HepG2 (cell line): ENCODE results near the gene COLGALT1. TPM values are rescaled to one million over a fixed set of nuclear protein-coding genes. Genes with fewer than 3 reads are reported as not detected.

Experiments
- ATF7-NPFF ChIP-seq: sonication (generic); formaldehyde crosslinking; IDR thresholded peaks from 2 replicates; pipeline ENCODE4 v1.8.1; 2023; ENCODE audit warnings: mild to moderate bottlenecking, low read depth, missing genetic modification reagents, moderate library complexity
- EHMT2 ChIP-seq: fragments of 200-600 bp; sonication (generic); IDR thresholded peaks from 2 replicates; pipeline ENCODE4 v1.7.0; 2017; ENCODE audit warnings: antibody characterized with exemption, low read depth, low read length, borderline replicate concordance
- NBN ChIP-seq: fragments of 450-650 bp; conservative IDR thresholded peaks from 2 replicates; pipeline ENCODE4 v1.6.1; 2017
- SP1 ChIP-seq, 2 experiments: fragments of 450-650 bp in 1 of 2; sonication (generic) in 1 of 2; formaldehyde crosslinking in 1 of 2; IDR thresholded peaks; 2 replicates each; pipeline versions ENCODE4 v1.4.0 to v1.6.1; 2016 to 2020; ENCODE audit warnings: missing genetic modification reagents in 1 of 2
- TRIM24 ChIP-seq: sonication (generic); formaldehyde crosslinking; IDR thresholded peaks from 2 replicates; pipeline ENCODE4 v1.8.0; 2022; ENCODE audit warnings: mild to moderate bottlenecking, missing genetic modification reagents
- XRCC5 ChIP-seq: fragments of 200-400 bp; formaldehyde crosslinking; optimal IDR thresholded peaks from 2 replicates; pipeline ENCODE3; 2017; ENCODE audit warnings: mild to moderate bottlenecking, low read length
- ZNF12 ChIP-seq: sonication (generic); formaldehyde crosslinking; IDR thresholded peaks from 2 replicates; pipeline ENCODE4 v1.5.0; 2020; ENCODE audit warnings: missing genetic modification reagents
- ZNF296 ChIP-seq: sonication (generic); formaldehyde crosslinking; conservative IDR thresholded peaks from 2 replicates; pipeline ENCODE4 v1.5.0; 2020; ENCODE audit warnings: mild to moderate bottlenecking, missing genetic modification reagents
- ZNF564 ChIP-seq: sonication (generic); formaldehyde crosslinking; IDR thresholded peaks from 2 replicates; pipeline ENCODE4 v1.8.1; 2023; ENCODE audit warnings: mild to moderate bottlenecking, missing genetic modification reagents
- ZNF569 ChIP-seq: sonication (generic); formaldehyde crosslinking; IDR thresholded peaks from 2 replicates; pipeline ENCODE4 v1.5.0; 2020; ENCODE audit warnings: mild to moderate bottlenecking, missing genetic modification reagents, moderate library complexity, borderline replicate concordance
- polyA plus RNA-seq, 8 experiments: library from polyadenylated mRNA; depleted of rRNA in 3 of 8; stranded (reverse) in 7 of 8; unstranded in 1 of 8; fragments of >200 nt; fragmentation: Illumina TruSeq in 4 of 8; extraction: Trizol in 4 of 8; gene quantifications; 2 replicates each; pipeline versions ENCODE4 v1.2.1 to v1.2.3, GENCODE V29; 2011 to 2016; ENCODE audit warnings: low read depth in 4 of 8, missing spikeins in 1 of 8, mixed read lengths in 1 of 8; ENCODE audit not compliant: insufficient read depth in 1 of 8
- total RNA-seq, 5 experiments: library from RNA; depleted of rRNA; stranded (reverse); fragments of >200 nt; fragmentation: Illumina TruSeq; extraction: Trizol; gene quantifications; 2 replicates each; pipeline ENCODE4 v1.2.3, GENCODE V29; 2016; ENCODE audit warnings: low read depth in 1 of 5
- TF ChIP-seq, protein P1 (sequence below): sonication (generic); formaldehyde crosslinking; IDR thresholded peaks from 2 replicates; pipeline ENCODE4 v1.4.0; 2020; ENCODE audit warnings: mild to moderate bottlenecking, missing genetic modification reagents, borderline replicate concordance
- TF ChIP-seq, protein P2 (sequence below): sonication (generic); formaldehyde crosslinking; IDR thresholded peaks from 2 replicates; pipeline ENCODE4 v1.5.0; 2020; ENCODE audit warnings: missing genetic modification reagents
- TF ChIP-seq, protein P3 (sequence below): sonication (generic); formaldehyde crosslinking; IDR thresholded peaks from one replicate; pipeline ENCODE4 v1.5.1; 2020; ENCODE audit warnings: mild to moderate bottlenecking, missing genetic modification reagents; ENCODE audit errors: not compliant biosample characterization

The COLGALT1 gene
- total and polyA plus RNA-seq, 2 of the 13 experiments (the other 11 are each of a cell fraction or from before 2014, with no cell fraction given), result 58.0 to 211 TPM

DNA sequence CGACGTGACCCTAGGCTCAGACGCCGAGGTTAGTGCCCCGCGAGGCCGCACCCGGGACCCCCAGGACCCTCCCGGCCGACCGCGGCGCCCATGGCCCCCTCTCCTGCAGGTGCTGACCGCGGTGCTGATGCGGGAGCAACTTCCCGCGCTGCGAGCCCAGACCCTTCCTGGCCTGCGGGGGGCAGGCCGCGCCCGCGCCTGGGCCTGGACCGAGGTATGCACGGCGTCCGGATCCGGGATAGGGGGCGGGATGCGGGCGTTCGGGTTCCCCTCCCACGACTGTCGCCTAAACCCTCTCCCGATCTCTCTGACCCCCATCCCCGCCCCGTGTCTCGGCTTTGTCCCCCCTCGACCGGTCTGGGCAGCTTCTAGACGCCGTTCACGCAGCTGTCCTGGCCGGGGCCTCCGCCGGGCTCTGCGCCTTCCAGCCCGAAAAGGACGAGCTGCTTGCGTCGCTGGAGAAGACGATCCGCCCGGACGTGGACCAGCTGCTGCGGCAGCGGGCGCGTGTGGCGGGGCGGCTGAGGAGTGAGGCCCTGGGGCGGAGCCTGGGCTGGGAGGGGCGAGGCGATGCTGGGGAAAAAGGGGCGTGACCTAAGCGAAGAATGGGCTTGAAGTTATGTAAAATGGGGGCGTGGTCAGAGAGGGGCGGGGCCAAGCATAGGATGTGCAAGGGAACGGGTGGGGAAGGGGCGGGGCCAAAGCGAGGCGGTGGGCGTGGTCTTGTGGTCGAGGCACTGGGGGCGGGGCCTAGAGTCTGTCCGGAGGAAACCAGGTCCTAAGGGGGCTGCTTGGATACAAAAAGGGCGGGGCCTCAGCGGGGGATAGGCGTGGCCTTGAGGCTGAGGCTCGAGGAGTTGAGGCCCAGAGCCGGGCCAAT lies 16.0 kb upstream of the COLGALT1 start (continued):
- TF ChIP-seq, protein P1, sequence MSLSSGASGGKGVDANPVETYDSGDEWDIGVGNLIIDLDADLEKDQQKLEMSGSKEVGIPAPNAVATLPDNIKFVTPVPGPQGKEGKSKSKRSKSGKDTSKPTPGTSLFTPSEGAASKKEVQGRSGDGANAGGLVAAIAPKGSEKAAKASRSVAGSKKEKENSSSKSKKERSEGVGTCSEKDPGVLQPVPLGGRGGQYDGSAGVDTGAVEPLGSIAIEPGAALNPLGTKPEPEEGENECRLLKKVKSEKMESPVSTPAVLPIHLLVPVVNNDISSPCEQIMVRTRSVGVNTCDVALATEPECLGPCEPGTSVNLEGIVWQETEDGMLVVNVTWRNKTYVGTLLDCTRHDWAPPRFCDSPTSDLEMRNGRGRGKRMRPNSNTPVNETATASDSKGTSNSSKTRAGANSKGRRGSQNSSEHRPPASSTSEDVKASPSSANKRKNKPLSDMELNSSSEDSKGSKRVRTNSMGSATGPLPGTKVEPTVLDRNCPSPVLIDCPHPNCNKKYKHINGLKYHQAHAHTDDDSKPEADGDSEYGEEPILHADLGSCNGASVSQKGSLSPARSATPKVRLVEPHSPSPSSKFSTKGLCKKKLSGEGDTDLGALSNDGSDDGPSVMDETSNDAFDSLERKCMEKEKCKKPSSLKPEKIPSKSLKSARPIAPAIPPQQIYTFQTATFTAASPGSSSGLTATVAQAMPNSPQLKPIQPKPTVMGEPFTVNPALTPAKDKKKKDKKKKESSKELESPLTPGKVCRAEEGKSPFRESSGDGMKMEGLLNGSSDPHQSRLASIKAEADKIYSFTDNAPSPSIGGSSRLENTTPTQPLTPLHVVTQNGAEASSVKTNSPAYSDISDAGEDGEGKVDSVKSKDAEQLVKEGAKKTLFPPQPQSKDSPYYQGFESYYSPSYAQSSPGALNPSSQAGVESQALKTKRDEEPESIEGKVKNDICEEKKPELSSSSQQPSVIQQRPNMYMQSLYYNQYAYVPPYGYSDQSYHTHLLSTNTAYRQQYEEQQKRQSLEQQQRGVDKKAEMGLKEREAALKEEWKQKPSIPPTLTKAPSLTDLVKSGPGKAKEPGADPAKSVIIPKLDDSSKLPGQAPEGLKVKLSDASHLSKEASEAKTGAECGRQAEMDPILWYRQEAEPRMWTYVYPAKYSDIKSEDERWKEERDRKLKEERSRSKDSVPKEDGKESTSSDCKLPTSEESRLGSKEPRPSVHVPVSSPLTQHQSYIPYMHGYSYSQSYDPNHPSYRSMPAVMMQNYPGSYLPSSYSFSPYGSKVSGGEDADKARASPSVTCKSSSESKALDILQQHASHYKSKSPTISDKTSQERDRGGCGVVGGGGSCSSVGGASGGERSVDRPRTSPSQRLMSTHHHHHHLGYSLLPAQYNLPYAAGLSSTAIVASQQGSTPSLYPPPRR (CRISPR knock-in tag), result no peak
- TF ChIP-seq EHMT2, result no peak
- TF ChIP-seq NBN, result no peak
- peak; percentile 70; the same call in 1 of the 2 replicates for TF ChIP-seq ATF7-NPFF (CRISPR knock-in tag)
- TF ChIP-seq, protein P2, sequence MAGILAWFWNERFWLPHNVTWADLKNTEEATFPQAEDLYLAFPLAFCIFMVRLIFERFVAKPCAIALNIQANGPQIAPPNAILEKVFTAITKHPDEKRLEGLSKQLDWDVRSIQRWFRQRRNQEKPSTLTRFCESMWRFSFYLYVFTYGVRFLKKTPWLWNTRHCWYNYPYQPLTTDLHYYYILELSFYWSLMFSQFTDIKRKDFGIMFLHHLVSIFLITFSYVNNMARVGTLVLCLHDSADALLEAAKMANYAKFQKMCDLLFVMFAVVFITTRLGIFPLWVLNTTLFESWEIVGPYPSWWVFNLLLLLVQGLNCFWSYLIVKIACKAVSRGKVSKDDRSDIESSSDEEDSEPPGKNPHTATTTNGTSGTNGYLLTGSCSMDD (CRISPR knock-in tag), result no peak
- TF ChIP-seq ZNF12 (CRISPR knock-in tag), result no peak
- TF ChIP-seq ZNF296 (CRISPR knock-in tag), result no peak
- no peak for TF ChIP-seq TRIM24 (CRISPR knock-in tag)
- peak; percentile 68; the same call in 1 of the 2 replicates for TF ChIP-seq SP1 (IDR thresholded peaks at IDR 0.05)
- peak; percentile 73 for TF ChIP-seq SP1 (CRISPR knock-in tag; IDR thresholded peaks at IDR 0.05)
- peak; percentile 15; the same call in 1 of the 2 replicates for TF ChIP-seq ZNF564
- 0 out of 2 replicates have a peak, but pooled peaks have one; percentile 35 for TF ChIP-seq ZNF569 (CRISPR knock-in tag)
- TF ChIP-seq, protein P3, sequence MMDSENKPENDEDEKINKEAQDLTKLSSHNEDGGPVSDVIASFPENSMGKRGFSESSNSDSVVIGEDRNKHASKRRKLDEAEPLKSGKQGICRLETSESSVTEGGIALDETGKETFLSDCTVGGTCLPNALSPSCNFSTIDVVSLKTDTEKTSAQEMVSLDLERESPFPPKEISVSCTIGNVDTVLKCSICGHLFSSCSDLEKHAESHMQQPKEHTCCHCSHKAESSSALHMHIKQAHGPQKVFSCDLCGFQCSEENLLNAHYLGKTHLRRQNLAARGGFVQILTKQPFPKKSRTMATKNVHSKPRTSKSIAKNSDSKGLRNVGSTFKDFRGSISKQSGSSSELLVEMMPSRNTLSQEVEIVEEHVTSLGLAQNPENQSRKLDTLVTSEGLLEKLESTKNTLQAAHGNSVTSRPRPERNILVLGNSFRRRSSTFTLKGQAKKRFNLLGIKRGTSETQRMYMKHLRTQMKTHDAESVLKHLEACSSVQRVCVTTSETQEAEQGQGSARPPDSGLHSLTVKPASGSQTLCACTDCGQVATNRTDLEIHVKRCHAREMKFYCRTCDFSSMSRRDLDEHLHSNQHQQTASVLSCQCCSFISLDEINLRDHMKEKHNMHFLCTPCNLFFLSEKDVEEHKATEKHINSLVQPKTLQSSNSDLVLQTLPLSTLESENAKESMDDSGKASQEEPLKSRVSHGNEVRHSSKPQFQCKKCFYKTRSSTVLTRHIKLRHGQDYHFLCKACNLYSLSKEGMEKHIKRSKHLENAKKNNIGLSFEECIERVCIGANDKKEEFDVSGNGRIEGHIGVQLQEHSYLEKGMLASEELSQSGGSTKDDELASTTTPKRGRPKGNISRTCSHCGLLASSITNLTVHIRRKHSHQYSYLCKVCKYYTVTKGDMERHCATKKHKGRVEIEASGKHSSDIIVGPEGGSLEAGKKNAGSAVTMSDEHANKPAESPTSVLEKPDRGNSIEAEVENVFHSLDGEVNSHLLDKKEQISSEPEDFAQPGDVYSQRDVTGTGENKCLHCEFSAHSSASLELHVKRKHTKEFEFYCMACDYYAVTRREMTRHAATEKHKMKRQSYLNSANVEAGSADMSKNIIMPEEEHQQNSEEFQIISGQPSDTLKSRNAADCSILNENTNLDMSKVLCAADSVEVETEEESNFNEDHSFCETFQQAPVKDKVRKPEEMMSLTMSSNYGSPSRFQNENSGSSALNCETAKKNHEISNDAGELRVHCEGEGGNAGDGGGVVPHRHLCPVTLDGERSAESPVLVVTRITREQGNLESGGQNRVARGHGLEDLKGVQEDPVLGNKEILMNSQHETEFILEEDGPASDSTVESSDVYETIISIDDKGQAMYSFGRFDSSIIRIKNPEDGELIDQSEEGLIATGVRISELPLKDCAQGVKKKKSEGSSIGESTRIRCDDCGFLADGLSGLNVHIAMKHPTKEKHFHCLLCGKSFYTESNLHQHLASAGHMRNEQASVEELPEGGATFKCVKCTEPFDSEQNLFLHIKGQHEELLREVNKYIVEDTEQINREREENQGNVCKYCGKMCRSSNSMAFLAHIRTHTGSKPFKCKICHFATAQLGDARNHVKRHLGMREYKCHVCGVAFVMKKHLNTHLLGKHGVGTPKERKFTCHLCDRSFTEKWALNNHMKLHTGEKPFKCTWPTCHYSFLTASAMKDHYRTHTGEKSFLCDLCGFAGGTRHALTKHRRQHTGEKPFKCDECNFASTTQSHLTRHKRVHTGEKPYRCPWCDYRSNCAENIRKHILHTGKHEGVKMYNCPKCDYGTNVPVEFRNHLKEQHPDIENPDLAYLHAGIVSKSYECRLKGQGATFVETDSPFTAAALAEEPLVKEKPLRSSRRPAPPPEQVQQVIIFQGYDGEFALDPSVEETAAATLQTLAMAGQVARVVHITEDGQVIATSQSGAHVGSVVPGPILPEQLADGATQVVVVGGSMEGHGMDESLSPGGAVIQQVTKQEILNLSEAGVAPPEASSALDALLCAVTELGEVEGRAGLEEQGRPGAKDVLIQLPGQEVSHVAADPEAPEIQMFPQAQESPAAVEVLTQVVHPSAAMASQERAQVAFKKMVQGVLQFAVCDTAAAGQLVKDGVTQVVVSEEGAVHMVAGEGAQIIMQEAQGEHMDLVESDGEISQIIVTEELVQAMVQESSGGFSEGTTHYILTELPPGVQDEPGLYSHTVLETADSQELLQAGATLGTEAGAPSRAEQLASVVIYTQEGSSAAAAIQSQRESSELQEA, result no peak
- TF ChIP-seq XRCC5, result peak; percentile 55
